Measurements from ENCODE around the gene GNG7. TPM values are rescaled to one million over a fixed set of nuclear protein-coding genes. Genes with fewer than 3 reads are reported as not detected.
"Not testable (repeated sequence)": the region's sequence is repeated elsewhere in the genome, so short reads cannot be mapped to it uniquely, and the experiment has no call there.

The GNG7 gene
- total and polyA plus RNA-seq, 3 donors from 2014 or later, result 16.9 to 38.7 (median 25.3) TPM

- no peak for DNase-seq
- WGBS, 2 donors, result 89 to 95% methylated on average over 7 to 13 of the region's 13 CpGs
Measured at GRCh38 chr19:2560369-2560768, 142.1 kb downstream of the GNG7 start.

GRCh38 chr19:2558543-2558942 lies 144.0 kb downstream of the GNG7 start:
- Histone ChIP-seq H3K36me3 (ENCODE audit: low read depth, missing control alignments) (no peaks in the 10 kb centered on the region), H3K27me3 (no peaks in the 10 kb centered on the region), H3K4me1 (no peaks in the 10 kb centered on the region), H3K9me3 (no peaks in the 10 kb centered on the region), H3K27ac (no peak overlapping the region), H3K4me3 (no peak overlapping the region)
- intact Hi-C loops (cut with DNase I; ENCODE audit: low total_unique reads), result no loop called here
- DNase-seq, result no peak
- 100% methylated on average over 2 of the region's 2 CpGs for WGBS, 2 donors
- no peak for TF ChIP-seq POLR2A (IDR thresholded peaks at IDR 0.05)
- TF ChIP-seq CTCF (IDR thresholded peaks at IDR 0.05), result no peak

More at GRCh38 chr19:2560369-2560768, 142.1 kb downstream of the GNG7 start:
- Histone ChIP-seq H3K4me1 (no peaks in the 10 kb centered on the region), H3K27ac (no peak overlapping the region), H3K36me3 (ENCODE audit: low read depth, missing control alignments) (no peaks in the 10 kb centered on the region), H3K9me3 (no peaks in the 10 kb centered on the region), H3K27me3 (no peaks in the 10 kb centered on the region), H3K4me3 (no peak overlapping the region)
- intact Hi-C loops (cut with DNase I; ENCODE audit: low total_unique reads), result no loop called here
- TF ChIP-seq CTCF (IDR thresholded peaks at IDR 0.05), result no peak
- TF ChIP-seq POLR2A (IDR thresholded peaks at IDR 0.05), result no peak

- H3K27me3 ChIP-seq; DNase-seq; H3K36me3 ChIP-seq (ENCODE audit: low read depth, missing control alignments); H3K9me3 ChIP-seq; H3K4me1 ChIP-seq; H3K4me3 ChIP-seq; H3K27ac ChIP-seq; intact Hi-C loops (cut with DNase I; ENCODE audit: low total_unique reads): not testable (repeated sequence)
- 76% methylated on average over 6 to 7 of the region's 7 CpGs for WGBS, 2 donors
Measured at GRCh38 chr19:2558131-2558530, 144.4 kb downstream of the GNG7 start.

- H3K36me3 ChIP-seq (ENCODE audit: low read depth, missing control alignments), result no peaks in the 10 kb centered on the region
- no peaks in the 10 kb centered on the region for H3K27me3 ChIP-seq
- H3K27ac ChIP-seq, result no peak overlapping the region
- H3K4me1 ChIP-seq, result no peaks in the 10 kb centered on the region
- intact Hi-C loops (cut with DNase I; ENCODE audit: low total_unique reads), result no loop called here
- no peaks in the 10 kb centered on the region for H3K9me3 ChIP-seq
- WGBS, 2 donors, result 54 to 69% methylated on average over 12 to 17 of the region's 17 CpGs
- no peak overlapping the region for H3K4me3 ChIP-seq
- no peak for TF ChIP-seq POLR2A (IDR thresholded peaks at IDR 0.05)
- TF ChIP-seq CTCF (IDR thresholded peaks at IDR 0.05), result no peak
- DNase-seq, result no peak
Measured at GRCh38 chr19:2557093-2557440, 145.4 kb downstream of the GNG7 start.

- H3K4me1 ChIP-seq, result no peaks in the 10 kb centered on the region
- no peaks in the 10 kb centered on the region for H3K27me3 ChIP-seq
- 47 to 66% methylated on average over 12 to 35 of the region's 37 CpGs for WGBS, 2 donors
- intact Hi-C loops (cut with DNase I; ENCODE audit: low total_unique reads), result no loop called here
- no peak overlapping the region for H3K27ac ChIP-seq
- H3K9me3 ChIP-seq, result no peaks in the 10 kb centered on the region
- TF ChIP-seq CTCF (IDR thresholded peaks at IDR 0.05), result no peak
- TF ChIP-seq POLR2A (IDR thresholded peaks at IDR 0.05), result no peak
- H3K4me3 ChIP-seq, result no peak overlapping the region
- no peak for DNase-seq
- H3K36me3 ChIP-seq (ENCODE audit: low read depth, missing control alignments), result no peaks in the 10 kb centered on the region
Measured at GRCh38 chr19:2556221-2557092, 146.0 kb downstream of the GNG7 start.

Data from testis (tissue), 3 donors.